GM12892 (cell line): ENCODE measurements around the gene USP17L12.
"Not testable (repeated sequence)": the region's sequence is repeated elsewhere in the genome, so short reads cannot be mapped to it uniquely, and the experiment has no call there.

Experiments
- POLR2A ChIP-seq: IDR thresholded peaks from 2 replicates; pipeline ENCODE4 v1.6.1; 2011; ENCODE audit warnings: low read depth, low read length, control low read depth
- POLR2AphosphoS5 ChIP-seq: IDR thresholded peaks from 2 replicates; pipeline ENCODE4 v1.6.1; 2011; ENCODE audit warnings: low read depth, low read length, control low read depth
- TAF1 ChIP-seq: IDR thresholded peaks from 2 replicates; pipeline ENCODE4 v1.6.1; 2011; ENCODE audit warnings: low read depth, mild to moderate bottlenecking, control low read depth, low read length, borderline replicate concordance

GRCh38 chr4:9243579-9243978 is 23.6 kb downstream of the USP17L12 start, which contains the start of gene USP17L17:
- not testable (repeated sequence) for TF ChIP-seq POLR2AphosphoS5, TAF1, POLR2A
